Fibroblast of villous mesenchyme (primary cell): ENCODE data around the gene TSC2. TPM values are rescaled to one million over a fixed set of nuclear protein-coding genes. Genes with fewer than 3 reads are reported as not detected.

Experiments used
- DNase-seq: peaks from one replicate; pipeline ENCODE4 v3.0.0-alpha.2; 2010; ENCODE audit warnings: low read depth
- H3K4me3 ChIP-seq: 2 replicates; pipeline ENCODE4 v1.5.1; 2011; ENCODE audit warnings: low read depth, mild to moderate bottlenecking, low read length
- total RNA-seq: library from RNA; depleted of rRNA; stranded (reverse); fragments of >200 nt; gene quantifications from 2 replicates; pipeline ENCODE4 v1.2.3, GENCODE V29; 2012
- TF ChIP-seq, protein P1 (sequence below): IDR thresholded peaks from 2 replicates; pipeline ENCODE4 v1.5.1; 2012; ENCODE audit warnings: low read depth, mild to moderate bottlenecking, low read length; ENCODE audit not compliant: insufficient read depth

Gene TSC2
- total RNA-seq, 1 donor = 62.6 TPM

DNA sequence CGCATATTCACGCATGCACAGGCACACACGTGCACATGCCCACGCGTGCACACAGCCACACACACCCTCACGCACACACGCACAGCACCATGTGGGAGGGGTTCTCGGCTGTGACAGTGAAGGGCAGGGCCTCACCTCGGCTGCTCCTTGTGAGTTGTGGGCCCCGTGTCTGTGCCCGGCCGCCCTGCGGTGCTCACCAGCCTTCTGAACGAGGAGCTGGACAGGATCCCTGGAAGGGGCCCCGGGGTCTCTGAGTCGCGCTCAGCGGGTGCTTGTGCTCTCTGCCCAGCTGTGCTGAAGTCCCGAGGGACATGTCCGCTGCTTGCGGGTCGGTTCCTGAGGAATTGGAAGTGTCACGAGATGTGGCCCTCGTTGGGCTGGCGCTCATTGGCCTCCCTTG is 16.1 kb downstream of the TSC2 start:
- H3K4me3 ChIP-seq = no peak overlapping the region
- DNase-seq = no peak
- TF ChIP-seq, protein P1, sequence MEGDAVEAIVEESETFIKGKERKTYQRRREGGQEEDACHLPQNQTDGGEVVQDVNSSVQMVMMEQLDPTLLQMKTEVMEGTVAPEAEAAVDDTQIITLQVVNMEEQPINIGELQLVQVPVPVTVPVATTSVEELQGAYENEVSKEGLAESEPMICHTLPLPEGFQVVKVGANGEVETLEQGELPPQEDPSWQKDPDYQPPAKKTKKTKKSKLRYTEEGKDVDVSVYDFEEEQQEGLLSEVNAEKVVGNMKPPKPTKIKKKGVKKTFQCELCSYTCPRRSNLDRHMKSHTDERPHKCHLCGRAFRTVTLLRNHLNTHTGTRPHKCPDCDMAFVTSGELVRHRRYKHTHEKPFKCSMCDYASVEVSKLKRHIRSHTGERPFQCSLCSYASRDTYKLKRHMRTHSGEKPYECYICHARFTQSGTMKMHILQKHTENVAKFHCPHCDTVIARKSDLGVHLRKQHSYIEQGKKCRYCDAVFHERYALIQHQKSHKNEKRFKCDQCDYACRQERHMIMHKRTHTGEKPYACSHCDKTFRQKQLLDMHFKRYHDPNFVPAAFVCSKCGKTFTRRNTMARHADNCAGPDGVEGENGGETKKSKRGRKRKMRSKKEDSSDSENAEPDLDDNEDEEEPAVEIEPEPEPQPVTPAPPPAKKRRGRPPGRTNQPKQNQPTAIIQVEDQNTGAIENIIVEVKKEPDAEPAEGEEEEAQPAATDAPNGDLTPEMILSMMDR = no peak

DNA sequence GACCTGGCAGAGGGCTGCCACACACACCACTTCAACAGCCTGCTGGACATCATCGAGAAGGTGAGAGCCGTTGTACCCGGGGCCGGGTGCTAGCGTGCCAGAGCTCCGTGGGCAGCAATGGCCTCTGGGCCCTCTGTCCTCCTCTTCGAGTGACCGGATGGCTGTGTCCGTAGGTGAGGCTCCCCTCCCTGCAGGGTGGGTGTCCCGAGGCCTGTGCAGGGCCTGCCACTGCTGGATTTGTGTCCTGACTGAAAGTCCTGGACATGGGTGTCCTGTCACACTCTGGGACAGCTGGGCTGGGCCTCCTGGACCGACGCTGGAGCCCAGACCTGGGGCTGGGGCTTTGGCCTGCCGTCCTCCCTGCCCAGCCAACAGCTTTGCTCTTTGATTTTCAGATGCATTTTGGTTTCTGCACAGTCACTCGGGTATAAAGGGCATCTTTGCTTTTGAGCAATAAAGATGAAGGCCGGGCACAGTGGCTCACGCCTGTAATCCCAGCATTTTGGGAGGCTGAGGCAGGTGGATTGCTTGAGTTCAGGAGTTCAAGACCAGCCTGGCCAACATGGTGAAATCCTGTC is 16.7 kb downstream of the TSC2 start:
- TF ChIP-seq, protein P1 = no peak
- no peak overlapping the region for H3K4me3 ChIP-seq
- DNase-seq = no peak

DNA sequence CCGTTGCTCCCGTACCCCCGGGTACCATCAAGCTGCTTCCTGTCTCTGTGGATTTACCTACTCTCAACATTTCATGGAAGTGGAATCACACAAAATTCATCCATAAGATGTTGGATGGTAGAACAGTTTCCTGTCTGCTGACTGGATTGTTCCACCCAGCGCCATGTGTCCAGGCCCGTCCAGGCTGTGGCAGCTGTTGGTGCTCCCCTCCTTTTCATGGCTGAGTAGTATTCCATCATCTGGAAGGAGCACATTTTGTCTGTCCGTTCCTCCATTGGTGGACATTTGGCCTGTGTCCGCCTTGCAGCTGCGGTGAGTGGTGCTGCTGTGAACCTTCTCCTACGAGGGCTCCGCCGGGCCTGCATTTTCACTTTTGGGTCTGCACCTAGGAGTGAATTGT is 18.4 kb downstream of the TSC2 start:
- no peak overlapping the region for H3K4me3 ChIP-seq
- DNase-seq = no peak
- TF ChIP-seq, protein P1 = no peak

DNA sequence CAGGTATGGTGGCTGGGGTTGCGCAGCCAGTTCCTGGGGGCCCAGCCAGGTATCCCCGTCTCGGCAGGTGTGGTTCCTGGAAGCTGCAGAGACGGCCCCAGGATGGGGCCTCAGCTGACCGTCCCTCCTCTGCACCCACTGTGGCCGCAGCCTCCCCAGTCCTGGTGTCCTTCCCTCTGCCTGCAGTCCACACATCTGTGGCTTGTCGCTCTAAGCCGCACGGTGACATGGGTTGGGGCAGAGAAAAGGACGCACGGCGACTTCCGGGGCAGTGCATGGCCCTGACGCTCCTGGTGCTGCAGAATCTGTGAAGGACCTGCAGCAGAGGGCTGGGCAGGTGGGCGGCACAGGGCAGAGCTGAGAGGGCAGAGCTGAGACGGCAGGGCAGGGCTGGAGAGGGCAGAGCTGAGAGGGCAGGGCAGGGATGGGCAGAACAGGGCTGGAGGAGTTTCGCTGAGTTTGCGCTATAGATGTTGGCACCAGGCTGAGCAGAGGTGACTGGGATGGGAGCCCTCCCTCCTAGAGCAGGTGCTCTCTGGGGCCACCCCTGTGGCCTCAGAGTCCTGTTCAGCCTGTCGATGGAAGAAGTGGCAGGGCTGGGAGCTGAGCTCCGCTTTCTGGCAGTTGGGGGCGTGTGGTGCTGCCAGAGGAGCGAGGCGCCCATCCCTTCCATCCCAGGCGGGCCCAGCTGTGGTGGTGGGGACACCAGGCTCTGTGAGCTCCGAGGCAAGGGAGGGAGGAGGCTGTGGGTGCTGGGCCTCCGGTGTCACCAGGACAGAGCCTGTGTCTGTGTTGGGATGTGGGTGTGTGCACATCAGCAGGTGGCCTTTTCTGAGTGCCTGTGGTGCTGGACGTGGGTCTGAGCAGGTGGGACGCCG is 23.0 kb downstream of the TSC2 start:
- no peak overlapping the region for H3K4me3 ChIP-seq
- TF ChIP-seq, protein P1 = no peak
- no peak for DNase-seq

DNA sequence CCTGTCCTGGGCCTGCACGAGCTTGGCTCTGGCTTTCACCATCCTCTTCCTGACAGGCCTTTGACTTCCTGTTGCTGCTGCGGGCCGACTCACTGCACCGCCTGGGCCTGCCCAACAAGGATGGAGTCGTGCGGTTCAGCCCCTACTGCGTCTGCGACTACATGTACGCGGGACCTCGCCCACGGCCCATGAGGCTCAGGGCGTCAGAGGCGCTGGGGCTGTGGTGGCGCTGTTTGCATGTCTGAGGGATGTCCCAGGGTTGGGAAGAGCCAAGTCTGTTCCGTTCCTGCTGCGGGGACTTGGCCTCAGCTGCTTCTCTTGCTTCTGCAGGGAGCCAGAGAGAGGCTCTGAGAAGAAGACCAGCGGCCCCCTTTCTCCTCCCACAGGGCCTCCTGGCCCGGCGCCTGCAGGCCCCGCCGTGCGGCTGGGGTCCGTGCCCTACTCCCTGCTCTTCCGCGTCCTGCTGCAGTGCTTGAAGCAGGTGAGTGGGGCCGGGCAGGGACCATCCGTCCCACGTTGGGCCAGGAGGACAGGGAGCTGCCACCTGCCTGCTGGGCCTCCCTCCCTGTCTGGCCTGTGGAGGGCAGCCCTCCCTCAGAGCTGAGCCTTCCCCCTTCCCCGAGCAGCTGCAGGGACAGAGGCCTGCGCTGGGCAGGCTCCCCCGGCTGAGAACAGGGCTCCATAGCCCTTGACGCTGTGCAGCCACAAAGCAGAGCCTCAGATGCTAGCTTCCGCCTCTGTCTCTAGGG is 23.8 kb downstream of the TSC2 start:
- H3K4me3 ChIP-seq = no peak overlapping the region
- TF ChIP-seq, protein P1 = no peak
- DNase-seq = no peak

DNA sequence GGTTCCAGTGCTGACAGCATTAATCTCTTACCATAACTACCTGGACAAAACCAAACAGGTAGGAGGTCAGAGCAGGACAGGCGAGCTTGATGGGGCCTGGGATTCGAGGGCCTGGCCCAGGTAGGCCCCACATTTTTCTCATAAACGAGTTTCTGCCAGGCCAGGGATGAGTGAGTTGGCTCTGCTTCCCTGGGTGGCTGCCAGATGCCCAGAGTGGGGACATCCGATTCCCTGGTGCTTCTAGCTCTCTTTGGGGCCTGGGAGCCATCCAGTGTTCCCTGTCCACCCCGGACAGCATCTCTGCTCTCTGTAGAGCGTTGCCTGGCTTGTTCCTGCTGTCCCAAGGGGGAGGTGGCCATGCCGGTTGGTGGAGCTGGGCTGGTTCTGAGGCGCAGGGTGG is 25.1 kb downstream of the TSC2 start:
- TF ChIP-seq, protein P1 = no peak
- DNase-seq = no peak
- no peak overlapping the region for H3K4me3 ChIP-seq
